Activated T-cell treated with anti-CD3 and anti-CD28 coated beads, Interleukin-2, amount 50 U/mL, for 72 hours (primary cell): ENCODE results near the gene AKT3. TPM values are rescaled to one million over a fixed set of nuclear protein-coding genes. Genes with fewer than 3 reads are reported as not detected.

Source experiments
- ATAC-seq, 2 donors: fragments of 150-1000 bp; cut with Tn5 transposase; replicated peaks in 1 of 2; 2 replicates each; pipeline ENCODE4 v1.10.0; 2021; ENCODE audit warnings: moderate library complexity in 2 of 2, mild to moderate bottlenecking in 1 of 2
- DNase-seq, 2 donors: peaks; one replicate each; pipeline ENCODE4 v3.0.0; 2021 to 2022; ENCODE audit warnings: mixed read lengths in 1 of 2
- H3K27ac Mint-ChIP-seq: one replicate; pipeline ENCODE4 v1.8.0; 2022; ENCODE audit warnings: mild to moderate bottlenecking, moderate library complexity, mixed read lengths
- H3K27me3 Mint-ChIP-seq: one replicate; pipeline ENCODE4 v1.8.0; 2022; ENCODE audit warnings: low read depth, mixed read lengths
- H3K36me3 Mint-ChIP-seq, 2 donors: one replicate each; pipeline ENCODE4 v1.8.0; 2022; ENCODE audit warnings: mixed read lengths in 2 of 2, mild to moderate bottlenecking in 1 of 2; ENCODE audit not compliant: insufficient read depth in 2 of 2
- H3K4me1 Mint-ChIP-seq: one replicate; pipeline ENCODE4 v1.8.0; 2022; ENCODE audit warnings: low read depth, mixed read lengths
- H3K4me3 Mint-ChIP-seq, 2 donors: one replicate each; pipeline ENCODE4 v1.8.0; 2022; ENCODE audit warnings: mild to moderate bottlenecking in 2 of 2, mixed read lengths in 2 of 2, moderate library complexity in 2 of 2
- H3K9me3 Mint-ChIP-seq, 2 donors: one replicate each; pipeline ENCODE4 v1.8.0; 2022; ENCODE audit warnings: mixed read lengths in 2 of 2
- total RNA-seq, 2 donors: library from RNA; stranded (reverse); gene quantifications; one replicate each; pipeline ENCODE4 v1.2.3, GENCODE V29; 2022

The AKT3 gene
- total RNA-seq, 2 donors from 2014 or later: 32.6 to 46.7 TPM

GRCh38 chr1:243438815-243439214, 411.2 kb downstream of the AKT3 start:
- no peak overlapping the region for H3K27ac Mint-ChIP-seq
- DNase-seq (no peak), ATAC-seq (no peak)
- no peaks in the 10 kb centered on the region for H3K36me3 Mint-ChIP-seq
- no peak overlapping the region for H3K4me3 Mint-ChIP-seq
- no peaks in the 10 kb centered on the region for H3K9me3 Mint-ChIP-seq
- no peaks in the 10 kb centered on the region for H3K27me3 Mint-ChIP-seq
- peaks cover 4% of the 10 kb centered on the region for H3K4me1 Mint-ChIP-seq

Other genes starting within 250 kb of the AKT3 start
- 10 to 100 TPM in 1 of 2 donors, 1 to 10 TPM in 1; 9.6 to 10.3 TPM for gene ZBTB18, start 201.0 kb upstream of the AKT3 start, total RNA-seq